DND-41 (cell line): ENCODE data around the gene SLC22A9.

Experiments
- EZH2 ChIP-seq: IDR thresholded peaks from 3 replicates; pipeline ENCODE4 v1.6.1; 2012; ENCODE audit warnings: borderline replicate concordance, low read depth, mild to moderate bottlenecking, moderate library complexity, low read length, inconsistent platforms; ENCODE audit not compliant: severe bottlenecking
- TF ChIP-seq, protein P1 (sequence below): IDR thresholded peaks from 2 replicates; pipeline ENCODE4 v1.5.1; 2012; ENCODE audit warnings: borderline replicate concordance, low read length, moderate library complexity, mild to moderate bottlenecking; ENCODE audit not compliant: poor library complexity, severe bottlenecking; ENCODE audit errors: extremely low read depth

- TF ChIP-seq, protein P1, sequence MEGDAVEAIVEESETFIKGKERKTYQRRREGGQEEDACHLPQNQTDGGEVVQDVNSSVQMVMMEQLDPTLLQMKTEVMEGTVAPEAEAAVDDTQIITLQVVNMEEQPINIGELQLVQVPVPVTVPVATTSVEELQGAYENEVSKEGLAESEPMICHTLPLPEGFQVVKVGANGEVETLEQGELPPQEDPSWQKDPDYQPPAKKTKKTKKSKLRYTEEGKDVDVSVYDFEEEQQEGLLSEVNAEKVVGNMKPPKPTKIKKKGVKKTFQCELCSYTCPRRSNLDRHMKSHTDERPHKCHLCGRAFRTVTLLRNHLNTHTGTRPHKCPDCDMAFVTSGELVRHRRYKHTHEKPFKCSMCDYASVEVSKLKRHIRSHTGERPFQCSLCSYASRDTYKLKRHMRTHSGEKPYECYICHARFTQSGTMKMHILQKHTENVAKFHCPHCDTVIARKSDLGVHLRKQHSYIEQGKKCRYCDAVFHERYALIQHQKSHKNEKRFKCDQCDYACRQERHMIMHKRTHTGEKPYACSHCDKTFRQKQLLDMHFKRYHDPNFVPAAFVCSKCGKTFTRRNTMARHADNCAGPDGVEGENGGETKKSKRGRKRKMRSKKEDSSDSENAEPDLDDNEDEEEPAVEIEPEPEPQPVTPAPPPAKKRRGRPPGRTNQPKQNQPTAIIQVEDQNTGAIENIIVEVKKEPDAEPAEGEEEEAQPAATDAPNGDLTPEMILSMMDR, result no peak
- TF ChIP-seq EZH2, result no peak
These were observed 35.5 kb downstream of the SLC22A9 start for GRCh38 chr11:63405114-63405513.
